ENCODE data around the gene ANKRD33B.

Gene ANKRD33B

DNA sequence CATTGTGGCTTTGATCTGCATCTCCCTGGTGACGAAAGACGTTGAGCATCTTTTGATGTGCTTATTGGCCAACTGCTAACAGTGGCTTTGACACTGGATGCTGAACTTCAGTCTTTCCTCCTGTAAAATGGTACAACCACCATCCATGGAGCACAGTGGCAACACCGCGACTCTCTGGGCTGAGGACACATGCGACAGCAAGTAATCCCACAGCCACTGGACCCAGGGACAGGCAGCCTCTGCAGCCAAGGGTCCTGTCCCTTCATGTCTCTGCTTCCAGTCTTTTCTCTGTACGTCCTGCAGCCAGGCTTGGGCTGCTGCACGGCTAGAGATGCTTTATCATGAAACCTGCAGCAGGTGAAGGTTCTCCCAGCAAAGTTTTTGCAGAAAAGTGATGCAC is 113.7 kb downstream of the ANKRD33B start:
- DNase-seq (ENCODE audit: low spot score), result no peak

DNA sequence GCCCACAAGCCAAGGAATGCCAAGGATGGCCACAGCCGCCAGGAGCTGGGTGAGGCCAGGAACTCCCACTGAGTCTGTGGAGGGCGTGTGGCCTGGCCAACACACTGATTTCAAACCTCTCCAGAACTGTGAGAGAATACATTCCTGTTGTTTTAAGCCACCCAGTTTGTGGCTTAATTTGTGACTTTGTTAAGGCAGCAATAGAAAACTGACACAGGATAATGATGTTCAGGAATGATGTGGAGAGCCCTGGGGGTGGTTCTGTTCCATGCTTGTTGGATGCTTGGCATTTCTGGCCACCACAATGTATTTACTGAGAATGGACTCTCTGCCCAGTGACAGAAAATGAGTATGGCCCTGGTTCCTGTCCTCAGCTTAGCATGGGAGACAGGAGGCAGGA is 114.4 kb downstream of the ANKRD33B start:
- no peak for DNase-seq (ENCODE audit: low spot score)

DNA sequence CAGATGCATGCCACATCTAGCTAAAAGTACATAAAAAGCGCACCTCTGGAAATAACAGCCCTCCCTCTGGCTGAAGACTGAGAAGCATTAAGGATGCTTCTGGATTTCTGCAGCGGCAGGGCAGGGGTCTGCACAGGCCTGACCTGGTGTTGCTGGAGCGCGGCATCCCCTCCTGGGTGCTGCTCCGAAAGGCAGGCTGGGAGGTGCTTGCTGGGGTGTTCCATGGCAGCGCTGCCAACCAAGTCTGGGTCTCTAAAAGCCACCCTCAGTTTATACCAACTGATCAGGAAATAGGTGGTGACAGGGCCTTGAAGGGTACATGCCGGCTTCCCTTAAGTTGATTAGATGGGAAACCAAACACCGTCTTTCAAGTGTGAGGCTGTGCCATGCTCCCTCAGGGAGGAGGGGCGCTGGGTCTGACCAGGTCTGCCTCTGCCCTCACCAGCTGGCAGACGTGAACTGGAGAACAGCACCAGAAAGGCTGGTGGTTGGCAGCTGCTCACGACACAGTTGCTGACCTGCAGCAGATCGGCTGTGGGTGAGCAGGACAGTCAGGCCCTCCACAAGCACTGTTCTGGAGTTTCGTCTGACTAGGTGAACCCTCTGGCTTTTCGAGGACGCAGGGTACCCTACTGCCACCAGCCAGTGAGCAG is 115.6 kb downstream of the ANKRD33B start:
- DNase-seq (ENCODE audit: low spot score), result no peak

DNA sequence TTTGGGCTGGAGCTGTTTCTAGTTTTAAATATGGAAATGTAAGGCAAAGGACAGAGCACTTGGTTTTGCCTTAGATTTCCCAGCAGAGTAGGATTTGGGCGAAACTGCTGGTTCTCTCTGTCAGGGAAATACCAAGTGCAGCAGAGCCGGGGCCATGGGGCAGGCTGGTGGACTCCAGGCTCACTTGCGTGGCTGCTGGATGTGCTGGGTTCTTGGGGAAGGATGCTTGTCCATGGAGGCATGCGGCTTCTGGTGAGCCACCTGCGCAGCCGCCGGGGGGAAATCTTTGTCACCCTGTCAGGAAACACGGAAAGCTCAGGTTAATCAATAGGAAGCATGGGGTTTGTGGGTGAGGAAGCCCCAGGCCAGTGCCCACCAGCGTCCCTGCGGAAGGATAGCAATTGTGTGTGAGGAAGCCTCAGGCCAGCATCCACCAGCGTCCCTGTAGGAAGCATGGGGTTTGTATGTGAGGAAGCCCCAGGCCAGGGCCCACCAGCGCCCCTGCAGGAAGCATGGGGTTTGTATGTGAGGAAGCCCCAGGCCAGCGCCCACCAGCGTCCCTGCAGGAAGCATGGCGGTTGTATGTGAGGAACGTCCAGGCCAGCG is 117.1 kb downstream of the ANKRD33B start:
- no peak for DNase-seq (ENCODE audit: low spot score)

DNA sequence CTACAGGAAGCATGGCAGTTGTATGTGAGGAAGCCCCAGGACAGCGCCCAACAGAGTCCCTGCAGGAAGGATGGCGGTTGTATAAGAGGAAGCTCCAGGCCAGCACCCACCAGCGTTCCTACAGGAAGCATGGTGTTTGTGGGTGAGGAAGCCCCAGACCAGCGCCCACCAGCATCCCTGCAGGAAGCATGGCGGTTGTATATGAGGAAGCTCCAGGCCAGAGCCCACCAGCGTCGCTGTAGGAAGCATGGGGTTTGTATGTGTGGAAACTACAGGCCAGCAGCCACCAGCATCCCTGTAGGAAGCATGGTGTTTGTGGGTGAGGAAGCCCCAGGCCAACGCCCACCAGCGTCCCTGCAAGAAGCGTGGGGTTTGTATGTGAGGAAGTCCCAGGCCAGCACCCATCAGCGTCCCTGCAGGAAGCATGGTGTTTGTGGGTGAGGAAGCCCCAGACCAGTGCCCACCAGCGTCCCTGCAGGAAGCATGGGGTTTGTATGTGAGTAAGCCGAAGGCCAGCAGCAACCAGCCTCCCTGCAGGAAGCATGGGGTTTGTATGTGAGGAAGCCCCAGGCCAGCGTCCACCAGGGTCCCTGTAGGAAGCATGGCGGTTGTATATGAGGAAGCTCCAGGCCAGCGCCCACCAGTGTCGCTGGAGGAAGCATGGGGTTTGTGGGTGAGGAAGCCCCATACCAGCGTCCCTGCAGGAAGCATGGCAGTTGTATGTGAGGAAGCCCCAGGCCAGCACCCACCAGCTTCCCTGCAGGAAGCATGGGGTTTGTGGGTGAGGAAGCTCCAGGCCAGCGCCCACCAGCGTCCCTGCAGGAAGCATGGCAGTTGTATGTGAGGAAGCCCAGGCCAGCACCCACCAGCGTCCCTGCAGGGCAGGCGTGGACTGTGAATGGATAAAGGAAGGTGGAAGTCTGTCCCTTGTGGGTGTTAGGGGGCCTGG is 118.1 kb downstream of the ANKRD33B start:
- DNase-seq (ENCODE audit: low spot score), result no peak

DNA sequence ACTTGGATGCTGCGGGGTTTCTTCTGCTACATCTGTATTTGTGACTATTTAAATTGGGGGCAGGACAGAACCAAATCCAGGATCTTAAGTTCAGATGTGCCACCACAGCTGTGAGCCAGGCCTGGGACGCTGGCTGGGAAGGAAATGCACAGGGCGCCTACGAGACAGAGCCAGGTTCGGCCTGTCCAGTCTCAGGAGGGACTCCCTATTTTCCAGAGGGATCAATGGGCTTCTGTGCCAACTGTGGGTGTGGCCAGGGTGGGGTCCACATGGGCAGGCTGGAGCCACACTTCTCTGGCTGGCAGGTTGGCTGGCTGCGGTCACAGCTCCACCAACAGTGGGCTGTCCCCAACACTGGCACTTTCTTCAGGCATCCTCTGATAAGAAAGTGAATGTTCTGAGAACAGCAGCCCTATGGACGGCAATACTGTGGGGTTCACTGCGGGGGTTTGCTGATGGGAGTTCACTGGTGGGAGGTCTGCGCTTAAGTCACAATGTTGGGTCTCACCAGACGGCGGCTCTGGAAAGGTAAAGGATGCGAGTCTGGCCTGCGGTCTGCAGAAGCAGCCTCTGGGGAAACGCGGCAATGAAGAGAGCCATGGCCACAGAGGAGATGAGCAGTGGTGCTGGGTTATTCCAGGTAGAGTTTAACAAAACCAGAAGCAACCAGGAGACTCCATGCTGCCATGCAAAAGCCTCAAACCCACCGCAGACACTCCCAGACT is 119.1 kb downstream of the ANKRD33B start:
- no peak for DNase-seq (ENCODE audit: low spot score)

DNA sequence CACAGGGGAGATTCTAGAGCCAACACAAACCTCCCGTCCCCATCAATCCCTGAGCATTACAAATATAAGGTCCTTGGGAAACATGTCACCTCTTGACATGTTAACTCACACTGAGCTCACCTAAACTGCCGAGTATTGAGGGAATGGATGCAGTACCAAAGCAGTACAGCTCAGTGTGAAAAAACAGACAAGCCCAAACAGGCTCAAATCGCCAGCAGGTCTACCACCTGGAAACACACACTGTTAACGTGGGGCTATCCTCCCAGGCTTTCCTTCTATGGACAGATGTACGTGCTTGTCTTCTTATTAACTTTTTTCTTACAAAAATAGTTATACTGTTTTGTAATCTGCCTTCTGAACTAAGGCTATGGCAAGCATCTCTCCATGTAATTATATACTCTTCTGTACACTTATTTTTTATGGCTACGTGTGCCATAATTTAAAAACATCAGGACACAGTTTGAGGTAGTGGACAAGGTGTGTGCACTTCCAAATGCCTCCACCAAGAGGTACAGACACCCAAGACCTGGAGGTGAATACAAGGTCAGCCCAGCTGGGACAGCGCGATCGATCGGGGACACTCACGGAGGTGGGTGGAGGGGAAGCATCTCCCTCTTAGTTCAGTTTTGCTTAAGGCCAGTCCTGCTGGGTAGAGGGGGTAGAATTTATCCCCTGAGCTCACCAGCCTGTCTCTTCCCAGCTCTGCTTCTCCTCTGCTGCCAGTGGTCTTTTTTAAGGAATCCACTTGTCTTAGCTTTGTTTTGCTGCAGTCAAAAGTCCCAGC is 120.6 kb downstream of the ANKRD33B start:
- DNase-seq (ENCODE audit: low spot score), result no peak

DNA sequence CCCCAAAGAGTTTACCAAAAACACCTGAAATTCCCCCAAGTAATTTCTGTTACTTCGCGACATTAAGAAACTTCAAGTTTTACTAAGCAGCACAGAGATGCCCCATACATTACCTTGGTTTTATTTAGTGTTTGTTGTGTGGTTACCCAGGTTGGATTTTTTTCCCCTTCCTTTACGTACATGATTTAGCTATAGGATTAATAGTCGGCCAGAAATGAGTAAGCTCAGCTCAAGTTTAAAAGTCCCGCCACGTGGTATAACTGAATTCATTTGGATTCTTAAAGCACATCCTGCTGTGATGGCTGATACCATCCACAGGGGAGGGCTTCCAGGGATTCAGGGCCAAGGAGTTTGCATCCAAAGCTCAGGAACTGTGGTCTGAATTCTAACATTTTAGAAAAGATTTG is 121.2 kb downstream of the ANKRD33B start:
- no peak for DNase-seq (ENCODE audit: low spot score)

DNA sequence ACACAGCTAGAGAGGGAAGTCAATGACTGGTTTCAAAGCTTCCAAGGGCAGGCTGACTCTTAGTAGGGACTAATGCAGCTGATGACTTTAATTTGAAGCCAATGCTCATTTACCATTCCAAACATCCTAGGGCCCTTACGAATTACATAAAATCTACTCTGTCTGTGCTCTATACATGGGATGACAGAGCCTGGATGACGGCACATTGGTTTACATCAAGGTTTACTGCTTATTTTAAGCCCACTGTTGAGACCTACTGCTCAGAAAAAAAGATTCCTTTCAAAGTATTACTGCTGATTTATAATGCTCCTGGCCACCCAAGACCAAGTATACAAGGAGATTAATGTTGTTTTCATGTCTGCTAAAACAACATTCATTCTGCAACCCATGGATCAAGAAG is 123.0 kb downstream of the ANKRD33B start:
- DNase-seq (ENCODE audit: low spot score), result no peak

DNA sequence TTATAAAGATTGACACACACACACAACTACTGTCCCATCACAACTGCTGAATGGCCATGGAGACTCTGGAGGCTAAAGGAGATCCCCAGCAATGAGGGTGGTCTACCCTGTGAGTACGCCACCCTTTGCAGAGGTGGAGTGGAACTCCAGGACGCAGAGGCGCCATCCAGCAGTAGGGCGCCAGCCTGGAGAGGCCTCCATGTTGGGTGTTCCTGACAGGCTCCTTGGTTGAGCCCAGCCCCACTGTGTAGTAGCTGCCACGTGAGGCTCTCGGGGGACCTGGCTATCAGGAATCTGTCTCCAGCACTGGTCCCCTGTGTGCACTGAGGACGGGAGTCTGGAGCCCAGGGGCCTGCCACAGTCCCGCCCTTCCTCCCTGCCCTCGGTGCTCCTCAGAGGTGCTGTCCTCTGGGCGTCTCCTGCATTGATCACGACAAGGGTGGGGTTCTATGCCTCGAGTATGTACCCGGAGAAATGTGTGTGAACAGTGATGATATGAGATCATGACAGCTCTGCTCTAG is 124.8 kb downstream of the ANKRD33B start:
- DNase-seq (ENCODE audit: low spot score), result no peak

DNA sequence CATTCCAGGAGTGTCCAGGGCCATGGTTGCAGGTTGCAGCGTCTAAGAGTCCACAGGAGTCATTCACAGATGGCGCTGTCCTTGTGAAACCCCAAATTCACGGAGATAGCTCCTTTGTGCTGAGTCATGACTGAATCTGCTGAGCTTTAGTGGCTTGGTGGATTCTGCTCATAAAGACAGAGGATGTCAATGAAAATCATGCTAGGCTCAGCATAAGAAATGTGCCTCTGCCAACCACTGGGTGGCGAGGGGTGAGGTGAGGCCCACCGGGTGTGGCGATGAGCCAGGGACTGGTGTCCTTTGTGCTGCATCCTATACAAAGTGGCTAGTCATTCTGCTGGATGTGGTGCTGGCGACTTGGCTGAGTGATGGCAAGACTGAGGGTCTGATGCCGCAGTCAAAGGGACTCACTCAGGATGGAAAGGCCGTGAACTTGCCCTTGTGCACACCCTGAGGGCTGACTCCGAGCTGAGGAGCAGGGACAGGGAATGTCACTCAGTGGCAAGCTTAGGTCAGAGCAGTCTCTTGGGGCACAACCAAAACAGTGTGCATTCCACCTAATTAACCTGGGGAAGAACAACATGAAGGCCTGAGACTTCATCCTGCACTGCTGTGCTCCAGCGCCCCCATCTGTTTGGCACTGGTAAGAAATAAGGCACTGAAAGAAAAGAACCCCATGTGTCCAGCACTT is 125.7 kb downstream of the ANKRD33B start:
- DNase-seq (ENCODE audit: low spot score), result no peak

DNA sequence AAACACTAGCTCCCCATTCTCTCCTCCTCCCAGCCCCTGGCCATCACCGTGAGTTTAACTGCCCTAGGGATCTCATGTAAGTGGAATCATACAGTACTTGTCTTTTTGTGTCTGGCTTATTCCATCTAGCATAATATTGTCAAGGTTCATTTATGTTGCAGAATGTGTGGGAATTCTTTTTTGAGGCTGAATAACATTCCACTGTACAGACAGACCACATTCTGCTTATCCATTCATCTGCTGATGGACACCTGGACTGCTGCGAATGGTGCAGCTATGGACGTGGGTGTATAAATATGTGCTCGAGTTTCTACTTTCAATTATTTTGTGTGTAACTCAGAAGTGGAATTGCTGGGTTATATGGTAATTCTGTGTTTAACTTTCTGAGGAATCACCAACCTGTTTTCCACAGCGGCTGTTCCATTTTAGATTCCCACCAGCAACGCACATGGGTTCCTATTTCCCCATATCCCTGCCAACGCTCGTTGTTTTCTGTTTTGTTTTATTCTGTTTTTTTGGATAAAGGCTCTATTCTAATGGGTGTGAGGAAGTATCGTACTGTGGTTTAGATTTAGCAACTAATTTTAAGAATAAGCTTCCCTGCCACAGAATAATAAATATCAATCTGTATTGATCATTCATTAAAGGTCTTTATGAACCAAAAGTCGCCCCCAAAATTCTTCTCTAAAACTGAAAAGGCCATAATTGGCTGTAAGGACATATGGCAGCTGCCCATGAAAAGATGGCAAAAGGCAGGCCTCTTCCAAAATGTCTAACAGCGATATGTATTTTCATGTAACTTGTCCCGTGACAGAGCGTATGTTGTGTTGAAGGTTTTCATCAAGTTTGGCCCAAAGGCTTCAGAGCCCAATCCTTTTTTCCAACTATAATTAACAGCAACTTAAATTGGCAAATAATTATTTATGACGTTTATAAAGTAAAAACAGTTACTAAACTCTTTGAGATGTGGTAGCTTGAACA is 126.9 kb downstream of the ANKRD33B start:
- DNase-seq (ENCODE audit: low spot score), result no peak

DNA sequence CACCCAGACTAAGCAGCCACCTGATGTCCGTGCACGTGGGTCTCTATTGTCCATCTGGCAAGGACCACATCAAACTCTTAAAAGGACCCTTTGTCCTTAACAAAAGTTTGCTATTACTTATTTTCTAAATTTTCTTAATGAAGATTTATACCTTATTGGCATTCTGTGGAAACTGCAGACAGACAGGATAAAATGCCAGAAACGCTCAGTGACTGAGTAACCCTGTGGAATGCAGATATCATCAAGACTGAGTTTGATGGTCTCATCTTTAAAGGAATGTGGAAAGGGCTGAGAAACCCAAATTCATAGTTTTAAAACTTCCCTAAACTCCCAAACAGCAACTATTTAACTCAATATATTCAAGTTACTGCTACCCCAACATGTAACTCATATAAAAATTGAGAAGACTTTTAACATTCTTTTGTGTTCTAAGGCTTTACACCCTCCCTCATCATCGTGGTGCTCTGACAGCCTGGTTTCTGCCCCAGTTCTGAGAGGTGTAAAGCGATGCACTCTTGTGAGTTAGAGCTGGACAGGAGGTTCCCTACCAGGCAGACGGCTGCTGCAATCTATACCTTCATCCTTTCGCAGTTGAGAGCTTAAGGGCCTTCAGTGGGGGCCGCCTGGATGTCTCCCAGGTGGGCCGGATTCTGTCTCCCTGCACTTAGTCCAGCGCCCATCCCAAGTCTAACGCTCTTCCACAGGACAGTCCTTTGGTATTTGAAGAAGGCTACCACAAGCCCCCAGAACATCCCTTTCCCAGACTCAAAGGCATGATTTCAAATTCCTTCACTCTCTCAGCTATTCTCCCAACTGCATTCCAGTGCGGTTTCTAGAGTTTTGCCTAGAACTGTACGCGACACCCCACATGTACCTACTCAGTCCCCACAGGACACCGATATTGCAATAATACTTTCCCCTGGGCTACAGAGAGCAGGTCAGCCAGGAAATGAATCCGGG is 128.2 kb downstream of the ANKRD33B start:
- DNase-seq (ENCODE audit: low spot score), result no peak

DNA sequence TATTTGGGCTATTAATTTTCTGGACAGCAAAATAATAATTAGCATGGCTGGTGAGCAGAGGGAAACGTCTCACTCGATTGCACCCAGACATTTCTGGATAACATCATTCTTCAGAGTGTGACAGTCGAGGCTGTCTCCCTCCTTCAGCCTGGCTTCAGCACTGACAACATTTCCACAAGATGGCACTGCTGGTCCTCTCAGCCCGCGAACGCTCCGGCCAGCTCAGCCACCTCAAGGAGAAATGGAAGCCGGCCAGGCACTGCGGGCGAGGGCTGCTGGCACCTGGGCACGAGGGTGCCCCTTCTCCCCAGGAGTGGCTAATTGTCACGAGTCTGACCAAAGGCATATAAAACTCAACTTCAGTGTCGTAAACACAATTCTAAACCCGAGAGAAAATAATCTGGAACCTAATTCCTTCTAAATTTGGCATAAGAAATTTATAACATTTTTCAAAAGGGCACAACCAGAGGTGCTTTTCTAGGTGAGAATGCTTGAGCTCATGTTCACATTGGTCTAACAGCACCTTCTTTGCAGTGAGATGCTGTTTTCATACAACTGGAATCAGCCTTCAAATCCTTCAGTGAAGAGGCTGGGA is 131.3 kb downstream of the ANKRD33B start:
- peak; percentile 67 for DNase-seq (ENCODE audit: low spot score)

DNA sequence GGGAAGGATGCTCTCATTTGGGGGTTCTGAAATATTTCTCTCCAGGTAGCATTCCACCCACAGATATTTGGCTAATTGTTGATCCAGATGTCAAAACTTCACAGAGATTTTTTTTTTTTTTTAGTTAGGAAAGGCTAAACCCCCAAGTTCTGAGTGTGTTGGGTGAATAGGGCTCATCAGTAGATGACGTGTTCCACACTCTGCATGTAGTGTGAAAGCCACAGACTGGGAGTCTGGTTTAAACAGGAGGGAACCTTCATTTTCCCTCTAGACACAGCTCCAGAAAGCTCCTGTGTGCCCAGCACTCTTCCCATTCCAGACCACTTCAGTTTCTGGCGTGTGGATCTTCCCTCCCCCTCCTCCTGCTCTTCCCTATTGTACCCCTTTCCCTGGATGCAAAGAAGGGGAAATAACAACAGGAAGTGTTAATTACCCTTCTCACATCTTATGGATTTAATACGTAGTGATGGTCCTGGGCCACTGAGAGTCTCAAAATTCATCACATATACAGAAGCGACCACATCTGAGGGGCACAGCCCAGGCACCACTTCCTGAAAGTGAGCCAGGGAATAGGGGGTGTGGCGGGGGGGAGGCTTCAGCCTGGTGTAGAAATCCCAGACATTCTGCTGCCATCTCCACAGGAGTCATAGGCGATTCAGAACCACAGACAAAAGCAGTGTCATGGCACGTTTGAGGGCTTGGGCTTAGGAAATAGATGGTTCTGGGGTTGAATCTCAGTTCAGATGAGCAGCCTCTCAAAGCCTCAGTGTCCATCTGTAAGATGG is 132.1 kb downstream of the ANKRD33B start:
- DNase-seq (ENCODE audit: low spot score), result no peak

DNA sequence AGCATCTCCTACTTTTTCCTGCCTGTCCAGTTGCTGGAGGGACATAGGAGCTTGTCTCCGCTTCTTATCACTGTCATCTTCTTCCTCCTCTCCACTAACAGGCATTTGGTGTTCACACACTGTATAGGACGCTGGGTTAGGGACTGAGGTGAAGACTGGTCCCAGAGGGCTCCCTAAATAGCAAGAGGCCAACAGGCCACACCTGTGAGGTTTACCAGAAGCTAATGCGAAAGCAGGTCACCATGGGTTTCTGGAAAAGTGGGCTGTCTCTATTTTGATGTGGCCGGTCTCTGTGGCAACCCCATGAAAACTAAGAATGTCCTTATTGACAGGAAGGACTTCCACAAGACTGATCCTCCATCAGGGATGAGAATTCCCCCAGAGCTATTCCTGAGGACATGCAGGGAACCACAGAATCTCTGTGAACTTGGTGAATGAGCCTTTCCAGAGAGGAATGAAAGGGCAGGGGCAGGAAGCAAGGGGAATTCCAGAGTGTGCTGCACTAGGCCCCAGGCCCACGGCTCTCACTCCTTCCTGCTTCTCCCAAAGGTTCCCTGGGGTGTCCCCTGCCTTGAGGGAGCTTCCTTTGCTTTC is 135.5 kb downstream of the ANKRD33B start:
- no peak for DNase-seq (ENCODE audit: low spot score)

DNA sequence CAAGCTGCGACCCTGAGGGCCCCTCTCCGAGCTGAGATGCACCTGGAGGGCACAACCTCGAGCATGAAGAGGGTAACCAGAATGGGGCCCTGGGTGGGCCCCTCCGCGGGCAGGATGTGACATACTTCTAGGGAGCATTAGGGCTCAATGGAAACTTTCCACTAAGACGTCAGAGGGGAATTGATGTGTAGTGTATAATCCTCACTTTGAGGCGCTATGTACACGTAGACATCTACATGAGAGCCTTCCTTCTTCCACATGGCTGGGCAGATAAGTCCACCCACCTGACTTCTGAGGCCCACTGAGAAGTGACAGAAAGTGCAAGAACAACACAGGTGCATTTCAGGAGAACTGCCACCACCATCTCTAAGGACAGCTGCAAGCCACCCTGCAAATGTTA is 136.1 kb downstream of the ANKRD33B start:
- no peak for DNase-seq (ENCODE audit: low spot score)
